ENCODE results near the gene SMARCD1.

Gene SMARCD1

DNA sequence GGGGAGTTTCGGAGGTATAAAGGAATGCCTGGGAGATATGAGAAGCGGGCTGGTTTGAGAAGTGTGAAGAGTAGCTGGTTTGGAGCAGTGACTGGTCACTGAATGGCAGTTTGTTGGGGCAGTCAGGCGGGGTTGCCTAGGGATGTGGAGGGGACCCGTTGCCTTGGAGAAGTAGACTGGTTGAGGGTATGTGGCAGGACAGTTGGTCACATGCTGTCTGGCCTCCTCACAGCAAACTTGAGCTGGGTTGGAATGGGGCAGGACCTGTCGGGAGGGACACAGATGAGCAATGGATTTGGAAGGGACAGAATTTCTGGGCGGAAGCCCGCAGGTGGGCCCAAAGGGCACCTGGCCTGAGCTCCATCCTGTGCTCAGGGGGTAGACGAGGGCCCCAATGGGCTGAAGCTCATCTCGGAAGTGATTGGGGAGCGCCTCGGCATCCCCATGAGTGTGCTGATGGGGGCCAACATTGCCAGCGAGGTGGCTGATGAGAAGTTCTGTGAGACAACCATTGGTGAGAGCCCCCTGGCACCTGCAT is 20.8 kb downstream of the SMARCD1 start:
- DNase-seq: no peak

DNA sequence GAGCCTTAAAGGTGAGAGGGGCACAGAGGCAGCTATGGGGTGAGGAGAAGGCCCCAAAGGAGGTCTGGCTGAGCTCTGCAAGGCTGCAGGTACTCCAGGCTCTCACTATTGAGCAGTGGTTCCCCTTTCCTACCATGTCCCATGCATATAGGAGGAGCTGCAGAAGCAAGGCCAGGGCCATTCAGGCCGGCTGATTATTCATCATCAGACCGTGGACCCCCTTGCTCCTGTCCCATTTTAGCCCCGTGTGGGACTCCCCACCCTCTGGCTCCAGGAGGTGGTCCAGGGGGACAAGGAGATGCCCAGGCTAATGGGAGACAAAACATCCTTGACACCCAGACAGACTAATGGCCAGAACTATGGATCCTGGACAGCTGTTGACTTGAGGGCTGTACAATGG is 21.8 kb downstream of the SMARCD1 start:
- DNase-seq: no peak

GRCh38 chr12:50107416-50108268 is 22.5 kb downstream of the SMARCD1 start:
- DNase-seq: no peak

GRCh38 chr12:50109319-50109718 is 24.2 kb downstream of the SMARCD1 start:
- no peak for DNase-seq

GRCh38 chr12:50110127-50110761 is 25.1 kb downstream of the SMARCD1 start:
- DNase-seq: no peak

GRCh38 chr12:50110762-50111351 is 25.7 kb downstream of the SMARCD1 start:
- DNase-seq: peak in 1 of 2 experiments; percentile 37

DNA sequence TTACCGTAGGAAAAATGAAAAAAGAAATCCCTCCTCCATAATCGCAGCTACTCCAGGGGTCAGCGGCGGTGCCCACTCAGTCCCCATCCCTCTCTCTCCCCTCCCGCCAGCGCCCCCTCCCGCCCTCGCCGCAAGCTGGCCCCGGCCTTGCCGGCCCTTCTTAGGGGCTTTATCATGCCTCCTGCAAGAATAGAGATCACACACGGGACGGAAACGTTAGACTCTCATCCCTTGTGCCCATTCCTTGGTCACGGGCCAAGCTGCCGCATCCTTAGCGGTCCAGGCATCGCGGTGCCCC is 26.2 kb downstream of the SMARCD1 start:
- no peak for DNase-seq

DNA sequence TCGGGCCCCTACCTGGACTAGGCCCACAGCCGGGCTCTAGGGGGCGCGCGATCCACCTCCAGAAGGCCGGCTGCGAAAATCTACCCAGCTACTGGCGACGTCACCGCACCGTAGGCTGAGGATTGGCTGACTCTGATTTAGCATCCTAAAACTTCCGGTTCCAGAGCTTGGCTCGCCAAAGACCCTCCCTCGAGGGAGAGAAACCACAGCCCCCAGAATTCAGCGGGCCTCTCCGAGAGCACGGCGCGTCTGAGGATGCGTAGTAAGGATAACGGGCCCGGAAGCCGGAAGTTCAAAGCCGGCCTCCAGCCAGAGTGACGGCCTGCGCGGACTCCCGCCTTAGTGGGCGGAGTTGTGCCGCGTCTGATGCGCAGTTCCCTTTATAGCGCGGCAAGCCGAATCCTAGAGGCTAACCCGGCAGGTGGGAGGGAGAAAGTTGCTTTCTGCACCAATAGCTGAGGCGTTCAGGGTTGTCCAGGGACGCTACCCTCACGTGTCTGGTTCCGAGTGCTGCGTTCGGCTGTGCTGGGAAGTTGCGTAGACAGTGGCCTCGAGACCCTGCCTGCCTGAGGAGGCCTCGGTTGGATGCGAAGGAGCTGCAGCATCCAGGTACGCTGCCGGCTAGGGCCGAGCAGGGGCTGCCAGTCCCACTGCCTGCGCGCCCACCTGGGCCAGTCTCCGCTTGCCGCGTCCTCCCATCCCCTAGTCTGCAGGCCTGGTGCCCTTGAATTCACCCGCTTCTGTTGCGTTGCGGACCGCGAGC is 26.7 kb downstream of the SMARCD1 start, which contains the start of gene COX14:
TSS of gene COX14 (plus strand) at position 544 of the 763 bp plus-strand sequence. CDS start 7,808 bp downstream, outside the sequence.
- DNase-seq: peak; percentile 99 to 100

- peak in 1 of 2 experiments; percentile 69 for DNase-seq
Measured at GRCh38 chr12:50112456-50113218, 27.5 kb downstream of the SMARCD1 start.

DNA sequence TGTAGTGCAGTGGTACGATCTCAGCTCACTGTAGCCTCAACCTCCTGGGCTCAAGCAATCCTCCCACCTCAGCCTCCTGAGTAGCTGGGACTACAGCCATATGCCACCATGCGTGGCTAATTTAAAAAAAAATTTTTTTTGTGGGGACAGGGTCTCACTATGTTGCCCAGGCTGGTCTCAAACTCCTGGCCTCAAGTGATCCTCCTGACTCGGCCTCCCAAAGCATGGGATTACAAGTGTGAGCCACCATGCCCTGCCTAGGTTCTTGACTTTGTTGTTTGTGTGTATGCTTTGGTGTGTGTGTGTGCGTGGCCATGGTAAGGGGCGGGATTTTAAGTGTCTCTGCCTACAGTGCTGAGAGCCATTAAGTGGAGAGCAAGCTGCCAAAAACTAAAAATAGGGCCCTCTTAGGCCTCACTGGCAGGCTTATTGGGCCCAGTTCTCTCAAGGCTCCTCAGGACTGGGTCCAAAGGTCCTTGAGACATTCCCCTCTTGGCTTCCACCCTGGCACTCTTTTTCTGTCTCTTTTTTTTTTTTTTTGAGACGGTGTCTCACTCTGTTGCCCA is 32.0 kb downstream of the SMARCD1 start:
- no peak for DNase-seq

GRCh38 chr12:50119387-50119786 is 34.2 kb downstream of the SMARCD1 start:
- DNase-seq: no peak

DNA sequence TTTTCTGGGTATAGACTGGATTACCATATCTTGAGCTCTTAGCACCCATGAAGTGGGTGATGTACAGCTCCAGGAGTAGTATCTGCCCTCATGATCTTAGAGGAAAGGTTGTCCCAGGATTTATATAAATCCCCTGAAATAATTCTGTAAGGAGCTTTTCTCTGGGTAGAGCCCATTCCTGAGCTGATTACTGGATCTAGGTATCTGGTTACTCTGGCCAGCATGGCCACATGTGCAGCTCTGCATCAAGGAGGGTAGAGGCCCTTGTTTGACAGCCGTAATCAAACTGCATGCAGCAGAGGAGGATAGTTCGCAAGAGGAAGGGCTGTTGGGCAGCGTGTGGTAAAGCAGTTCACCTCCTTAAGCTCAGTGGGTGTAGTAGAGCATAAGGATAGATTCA is 35.4 kb downstream of the SMARCD1 start:
- DNase-seq: no peak

- no peak for DNase-seq
Measured at GRCh38 chr12:50120953-50121352, 35.8 kb downstream of the SMARCD1 start.

DNA sequence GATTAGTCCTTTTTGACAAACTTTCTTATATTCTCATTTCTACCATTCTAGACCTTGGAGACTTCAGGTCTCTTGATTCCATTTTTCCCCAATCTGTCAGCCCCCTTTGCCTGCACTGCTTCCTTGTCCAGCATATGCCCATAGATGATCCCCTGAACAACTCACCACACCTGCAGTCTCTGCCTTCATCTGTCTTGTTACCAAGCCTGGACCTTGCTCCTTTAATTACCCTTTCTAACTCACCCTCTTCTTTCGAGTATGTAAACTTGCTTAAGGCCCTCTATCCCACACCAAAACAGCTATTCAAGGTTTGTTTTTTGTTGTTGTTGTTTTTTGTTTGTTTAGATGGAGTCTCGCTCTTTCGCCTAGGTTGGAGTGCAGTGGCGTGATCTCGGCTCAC is 36.5 kb downstream of the SMARCD1 start:
- no peak for DNase-seq

- no peak for DNase-seq
Measured at GRCh38 chr12:50123203-50123602, 38.1 kb downstream of the SMARCD1 start.

DNA sequence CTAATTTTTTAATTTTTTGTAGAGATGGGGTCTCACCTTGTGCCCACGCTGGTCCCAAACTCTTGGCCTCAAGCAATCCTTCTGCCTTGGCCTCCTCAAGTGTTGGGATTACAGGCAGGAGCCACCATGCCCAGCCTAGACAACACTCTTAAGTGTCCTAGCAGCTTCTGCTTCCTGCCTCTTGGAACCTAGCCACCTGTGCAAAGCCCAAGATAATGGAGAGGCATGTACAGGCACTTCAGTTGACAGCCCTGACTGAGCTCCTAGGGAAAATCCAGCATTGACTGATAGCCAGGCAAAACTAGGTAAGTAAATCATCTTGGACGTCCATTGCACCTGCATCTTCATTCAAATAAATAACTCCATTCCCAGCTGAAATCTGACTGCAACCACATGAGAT is 42.4 kb downstream of the SMARCD1 start:
- DNase-seq: no peak

GRCh38 chr12:50129290-50129689 is 44.1 kb downstream of the SMARCD1 start:
- DNase-seq: no peak

- DNase-seq: no peak
Measured at GRCh38 chr12:50132505-50133135, 47.5 kb downstream of the SMARCD1 start.

GRCh38 chr12:50142993-50143392 is 57.9 kb downstream of the SMARCD1 start:
- no peak for DNase-seq

GRCh38 chr12:50145439-50145838 is 60.3 kb downstream of the SMARCD1 start:
- no peak for DNase-seq

- no peak for DNase-seq
Measured at GRCh38 chr12:50147281-50147680, 62.1 kb downstream of the SMARCD1 start.
